ENCODE data around the gene SUN3. TPM values are rescaled to one million over a fixed set of nuclear protein-coding genes. Genes with fewer than 3 reads are reported as not detected.

The SUN3 gene
- total and polyA plus RNA-seq, 2 donors from 2014 or later, result 0.54 TPM; not detected in 1

GRCh38 chr7:48016641-48017040 lies 12.3 kb downstream of the SUN3 start:
- no peaks in the 10 kb centered on the region for H3K36me3 ChIP-seq (ENCODE audit: control insufficient read depth in 2 of 3, insufficient read depth in 3 of 3, low read length in 3 of 3)
- no peak overlapping the region for H3K4me3 ChIP-seq (ENCODE audit: low read length in 3 of 3)
- intact Hi-C loops (cut with DNase I), result no loop called here
- no peak overlapping the region for H3K27ac ChIP-seq (ENCODE audit: low read depth in 2 of 2, low read length in 2 of 2)
- TF ChIP-seq, protein P1, sequence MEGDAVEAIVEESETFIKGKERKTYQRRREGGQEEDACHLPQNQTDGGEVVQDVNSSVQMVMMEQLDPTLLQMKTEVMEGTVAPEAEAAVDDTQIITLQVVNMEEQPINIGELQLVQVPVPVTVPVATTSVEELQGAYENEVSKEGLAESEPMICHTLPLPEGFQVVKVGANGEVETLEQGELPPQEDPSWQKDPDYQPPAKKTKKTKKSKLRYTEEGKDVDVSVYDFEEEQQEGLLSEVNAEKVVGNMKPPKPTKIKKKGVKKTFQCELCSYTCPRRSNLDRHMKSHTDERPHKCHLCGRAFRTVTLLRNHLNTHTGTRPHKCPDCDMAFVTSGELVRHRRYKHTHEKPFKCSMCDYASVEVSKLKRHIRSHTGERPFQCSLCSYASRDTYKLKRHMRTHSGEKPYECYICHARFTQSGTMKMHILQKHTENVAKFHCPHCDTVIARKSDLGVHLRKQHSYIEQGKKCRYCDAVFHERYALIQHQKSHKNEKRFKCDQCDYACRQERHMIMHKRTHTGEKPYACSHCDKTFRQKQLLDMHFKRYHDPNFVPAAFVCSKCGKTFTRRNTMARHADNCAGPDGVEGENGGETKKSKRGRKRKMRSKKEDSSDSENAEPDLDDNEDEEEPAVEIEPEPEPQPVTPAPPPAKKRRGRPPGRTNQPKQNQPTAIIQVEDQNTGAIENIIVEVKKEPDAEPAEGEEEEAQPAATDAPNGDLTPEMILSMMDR (IDR thresholded peaks at IDR 0.05; ENCODE audit: borderline replicate concordance, extremely low read depth, insufficient read depth), result no peak
- H3K9ac ChIP-seq (ENCODE audit: low read length in 3 of 3), result no peak overlapping the region
- H3K9me3 ChIP-seq (ENCODE audit: control insufficient read depth in 2 of 3, insufficient read depth in 1 of 3, low read length in 3 of 3), result peaks cover 0 to 3% (median 0%) of the 10 kb centered on the region in 3 donors
- no peaks in the 10 kb centered on the region for H3K4me1 ChIP-seq (ENCODE audit: control insufficient read depth in 2 of 3, insufficient read depth in 2 of 3, low read depth in 1 of 3, low read length in 3 of 3)
- FAIRE-seq (no peak), DNase-seq (no peak)
- no peaks in the 10 kb centered on the region for H3K27me3 ChIP-seq (ENCODE audit: control insufficient read depth, insufficient read depth, low read length)

DNA sequence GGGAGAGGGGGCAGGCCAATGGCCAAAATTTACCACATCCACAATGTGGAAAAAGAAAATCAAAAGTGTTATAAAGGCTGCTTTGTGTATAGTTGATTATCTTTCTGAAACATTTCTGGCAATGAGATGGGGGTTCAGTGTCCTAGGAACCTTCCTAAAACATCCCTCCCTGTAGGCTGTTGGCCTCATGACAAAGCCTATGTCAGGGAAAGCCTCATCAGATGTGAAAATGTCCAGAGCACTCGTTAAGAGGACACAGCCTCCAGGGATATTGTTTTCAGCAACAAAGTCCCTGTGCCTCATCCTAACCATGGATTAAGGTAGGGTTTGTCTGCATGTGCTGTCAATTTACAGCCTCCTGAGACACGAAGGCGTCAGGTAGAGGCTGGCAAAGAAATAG lies 17.0 kb downstream of the SUN3 start:
- intact Hi-C loops (cut with DNase I), result no loop called here
- H3K27ac ChIP-seq (ENCODE audit: low read depth in 2 of 2, low read length in 2 of 2), result no peak overlapping the region
- H3K9ac ChIP-seq (ENCODE audit: low read length in 3 of 3), result no peak overlapping the region
- no peaks in the 10 kb centered on the region for H3K9me3 ChIP-seq (ENCODE audit: control insufficient read depth in 2 of 3, insufficient read depth in 1 of 3, low read length in 3 of 3)
- no peak for DNase-seq
- TF ChIP-seq, protein P1 (IDR thresholded peaks at IDR 0.05; ENCODE audit: borderline replicate concordance, extremely low read depth, insufficient read depth), result no peak
- no peaks in the 10 kb centered on the region for H3K4me1 ChIP-seq (ENCODE audit: control insufficient read depth in 2 of 3, insufficient read depth in 2 of 3, low read depth in 1 of 3, low read length in 3 of 3)
- no peaks in the 10 kb centered on the region for H3K36me3 ChIP-seq (ENCODE audit: control insufficient read depth in 2 of 3, insufficient read depth in 3 of 3, low read length in 3 of 3)
- no peaks in the 10 kb centered on the region for H3K27me3 ChIP-seq (ENCODE audit: control insufficient read depth, insufficient read depth, low read length)
- no peak overlapping the region for H3K4me3 ChIP-seq (ENCODE audit: low read length in 3 of 3)
- FAIRE-seq, result no peak

- intact Hi-C loops (cut with DNase I), result no loop called here
- H3K27ac ChIP-seq (ENCODE audit: low read depth in 2 of 2, low read length in 2 of 2), result no peak overlapping the region
- no peak overlapping the region for H3K9ac ChIP-seq (ENCODE audit: low read length in 3 of 3)
- no peaks in the 10 kb centered on the region for H3K27me3 ChIP-seq (ENCODE audit: control insufficient read depth, insufficient read depth, low read length)
- FAIRE-seq (no peak), DNase-seq (no peak)
- no peaks in the 10 kb centered on the region for H3K4me1 ChIP-seq (ENCODE audit: control insufficient read depth in 2 of 3, insufficient read depth in 2 of 3, low read depth in 1 of 3, low read length in 3 of 3)
- no peaks in the 10 kb centered on the region for H3K9me3 ChIP-seq (ENCODE audit: control insufficient read depth in 2 of 3, insufficient read depth in 1 of 3, low read length in 3 of 3)
- TF ChIP-seq, protein P1 (IDR thresholded peaks at IDR 0.05; ENCODE audit: borderline replicate concordance, extremely low read depth, insufficient read depth), result no peak
- no peak overlapping the region for H3K4me3 ChIP-seq (ENCODE audit: low read length in 3 of 3)
- H3K36me3 ChIP-seq (ENCODE audit: control insufficient read depth in 2 of 3, insufficient read depth in 3 of 3, low read length in 3 of 3), result no peaks in the 10 kb centered on the region
Observed at GRCh38 chr7:48011323-48011722, 17.6 kb downstream of the SUN3 start.

- intact Hi-C loops (cut with DNase I), result no loop called here
- H3K27me3 ChIP-seq (ENCODE audit: control insufficient read depth, insufficient read depth, low read length), result no peaks in the 10 kb centered on the region
- TF ChIP-seq, protein P1 (IDR thresholded peaks at IDR 0.05; ENCODE audit: borderline replicate concordance, extremely low read depth, insufficient read depth), result no peak
- no peaks in the 10 kb centered on the region for H3K9me3 ChIP-seq (ENCODE audit: control insufficient read depth in 2 of 3, insufficient read depth in 1 of 3, low read length in 3 of 3)
- H3K27ac ChIP-seq (ENCODE audit: low read depth in 2 of 2, low read length in 2 of 2), result no peak overlapping the region
- H3K9ac ChIP-seq (ENCODE audit: low read length in 3 of 3), result no peak overlapping the region
- no peak for FAIRE-seq
- no peak for DNase-seq
- H3K4me1 ChIP-seq (ENCODE audit: control insufficient read depth in 2 of 3, insufficient read depth in 2 of 3, low read depth in 1 of 3, low read length in 3 of 3), result no peaks in the 10 kb centered on the region
- no peak overlapping the region for H3K4me3 ChIP-seq (ENCODE audit: low read length in 3 of 3)
- H3K36me3 ChIP-seq (ENCODE audit: control insufficient read depth in 2 of 3, insufficient read depth in 3 of 3, low read length in 3 of 3), result no peaks in the 10 kb centered on the region
Observed at GRCh38 chr7:48009954-48010353, 19.0 kb downstream of the SUN3 start.
